ENCODE results near the gene SEPHS2. TPM values are rescaled to one million over a fixed set of nuclear protein-coding genes. Genes with fewer than 3 reads are reported as not detected.

The SEPHS2 gene
- total RNA-seq, 1 experiment from 2014 or later = 52.6 TPM

- Mint-ChIP-seq H3K4me1 (peaks cover 9 to 17% of the 10 kb centered on the region in 2 experiments), H3K27ac (0 out of 7 replicates have a peak overlapping the region, but pooled peaks of 1 of the 3 experiments have one; percentile 10), H3K4me3 (no peak overlapping the region), H3K36me3 (ENCODE audit: insufficient read depth in 1 of 3, low read depth in 3 of 3) (peaks cover 23 to 38% (median 38%) of the 10 kb centered on the region in 3 experiments; a peak in 6 of 7 replicates), H3K9me3 (no peaks in the 10 kb centered on the region), H3K27me3 (ENCODE audit: low read depth) (no peaks in the 10 kb centered on the region; the same call in 1 of the 2 replicates)
- Histone ChIP-seq H3K23me2 (ENCODE audit: insufficient read length, low read depth, low read length, poor library complexity, severe bottlenecking) (peaks cover 8% of the 10 kb centered on the region), H4K91ac (ENCODE audit: insufficient read length, low read depth, low read length) (no peak overlapping the region), H2BK12ac (ENCODE audit: insufficient read length, low read depth, low read length) (no peak overlapping the region), H4K20me1 (ENCODE audit: control insufficient read depth, insufficient read depth, insufficient read length) (no peaks in the 10 kb centered on the region), H2BK5ac (ENCODE audit: insufficient read length, low read length) (no peak overlapping the region), H3K56ac (ENCODE audit: insufficient read length, low read depth, low read length) (no peak overlapping the region), H3K23ac (ENCODE audit: insufficient read length, low read depth, low read length) (no peak overlapping the region), H3K79me1 (ENCODE audit: insufficient read depth, low read depth, low read length, poor library complexity, severe bottlenecking) (no peaks in the 10 kb centered on the region), H2AK5ac (ENCODE audit: insufficient read length, low read length) (no peak overlapping the region), H3K4me1 (ENCODE audit: insufficient read depth, low read length) (no peaks in the 10 kb centered on the region), H3K4ac (ENCODE audit: low read depth, low read length) (no peak overlapping the region), H4K5ac (ENCODE audit: insufficient read length, low read depth, low read length) (no peak overlapping the region), H3T11ph (ENCODE audit: low read length) (no peak overlapping the region), H3K9me3 (ENCODE audit: control insufficient read depth, low read depth, low read length) (no peaks in the 10 kb centered on the region), H3K18ac (ENCODE audit: insufficient read length, low read depth, low read length) (no peak overlapping the region), H2BK15ac (ENCODE audit: low read depth, low read length) (no peak overlapping the region), H2AFZ (ENCODE audit: low read length) (no peak overlapping the region), H2BK20ac (ENCODE audit: low read depth, low read length, poor library complexity, severe bottlenecking) (no peak overlapping the region), H3K14ac (ENCODE audit: insufficient read depth, low read length) (no peak overlapping the region), H4K8ac (replicated peaks; ENCODE audit: insufficient read length, low read depth, low read length) (no peak overlapping the region), H3K4me2 (ENCODE audit: insufficient read depth, insufficient read length, low read length) (no peak overlapping the region), H2BK120ac (ENCODE audit: low read depth, low read length, poor library complexity, severe bottlenecking) (no peak overlapping the region), H3K27ac (ENCODE audit: insufficient read length, low read depth, low read length) (no peak overlapping the region), H3K79me2 (ENCODE audit: insufficient read depth, low read length) (0 out of 2 replicates have a peak, but pooled peaks cover 1% of the 10 kb centered on the region), H3K27me3 (ENCODE audit: insufficient read depth, low read length) (no peaks in the 10 kb centered on the region), H3K9ac (ENCODE audit: extremely low read depth, insufficient read length, low read length) (no peak overlapping the region)
- no peak for DNase-seq
- no peak for TF ChIP-seq CTCF (conservative IDR thresholded peaks at IDR 0.05)
- WGBS (ENCODE audit: extremely low coverage, insufficient read length, low lambda C conversion rate) = no CpG with 5 or more reads among the region's 5 CpGs
These were observed 31.5 kb downstream of the SEPHS2 start for GRCh38 chr16:30414159-30414558.
